Measurements from ENCODE around the gene SMC4. TPM values are rescaled to one million over a fixed set of nuclear protein-coding genes. Genes with fewer than 3 reads are reported as not detected.

Gene SMC4
- total RNA-seq, 1 donor from 2014 or later, result 69.4 TPM

DNA sequence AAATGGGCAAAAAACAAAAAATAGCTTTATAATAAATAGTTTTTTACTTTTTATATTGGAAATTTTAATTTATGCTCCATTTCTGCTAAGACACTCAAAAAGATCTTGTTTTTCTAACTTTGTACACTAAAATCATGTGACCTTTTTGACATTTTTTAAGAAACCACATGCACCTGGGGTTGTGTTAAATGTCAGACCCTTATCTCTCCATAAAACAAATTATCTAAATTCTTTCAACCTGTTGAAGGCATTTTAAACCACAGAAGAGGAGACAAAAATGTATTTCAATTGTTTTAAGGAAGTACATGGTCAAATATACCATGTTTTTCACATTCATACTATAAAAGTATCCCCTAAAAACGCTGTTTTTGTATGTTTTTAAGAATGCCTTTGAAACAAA, 29.7 kb upstream of the SMC4 start:
- H3K27me3 Mint-ChIP-seq (ENCODE audit: unreplicated experiment), result peaks cover 2% of the 10 kb centered on the region

DNA sequence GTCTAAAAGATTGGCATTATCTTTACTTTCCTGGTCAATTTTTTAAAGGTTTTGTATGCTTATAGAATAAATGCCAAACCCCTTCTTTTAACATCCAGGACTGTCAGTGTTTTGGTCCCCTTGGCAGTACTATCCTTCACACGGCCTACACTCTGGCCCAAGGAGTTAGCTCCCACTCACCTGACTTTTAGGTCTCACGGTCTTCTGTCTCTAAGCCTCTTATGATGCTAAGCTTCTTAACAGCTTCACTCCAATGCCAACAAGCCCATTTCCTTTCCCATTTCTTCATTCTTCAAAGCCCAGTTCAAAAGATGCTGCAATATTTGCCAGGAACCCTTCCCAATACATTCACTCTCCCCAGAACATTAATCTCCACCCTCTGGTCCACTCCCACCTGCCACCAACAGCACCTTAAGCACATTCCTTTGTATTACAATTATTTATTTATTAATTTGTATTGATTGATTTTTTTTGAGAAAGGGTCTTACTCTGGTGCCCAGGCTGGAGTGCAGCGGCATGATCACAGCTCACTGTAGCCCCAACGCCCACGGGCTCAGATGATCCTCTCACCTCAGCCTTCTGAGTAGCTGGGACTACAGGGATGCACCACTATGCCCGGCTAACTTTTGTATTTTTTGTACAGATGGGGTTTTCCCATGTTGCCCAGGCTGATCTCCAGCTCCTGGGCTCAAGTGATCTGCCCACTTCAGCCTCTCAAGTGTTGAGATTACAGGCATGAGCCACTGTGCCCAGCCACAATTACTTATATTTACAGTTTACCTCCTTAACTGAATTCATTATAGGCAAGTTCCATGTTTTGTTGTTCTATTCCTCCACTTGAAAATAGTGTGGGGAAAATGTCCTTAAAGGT, 28.2 kb upstream of the SMC4 start:
- Mint-ChIP-seq H3K36me3 (ENCODE audit: low read depth, unreplicated experiment) (peaks cover 13% of the 10 kb centered on the region), H3K27ac (ENCODE audit: unreplicated experiment) (no peak overlapping the region), H3K4me1 (ENCODE audit: unreplicated experiment) (no peaks in the 10 kb centered on the region), H3K9me3 (ENCODE audit: unreplicated experiment) (no peaks in the 10 kb centered on the region), H3K27me3 (ENCODE audit: unreplicated experiment) (peaks cover 2% of the 10 kb centered on the region), H3K4me3 (ENCODE audit: unreplicated experiment) (no peak overlapping the region)
- DNase-seq (ENCODE audit: low spot score), result no peak
- TF ChIP-seq, protein P1, sequence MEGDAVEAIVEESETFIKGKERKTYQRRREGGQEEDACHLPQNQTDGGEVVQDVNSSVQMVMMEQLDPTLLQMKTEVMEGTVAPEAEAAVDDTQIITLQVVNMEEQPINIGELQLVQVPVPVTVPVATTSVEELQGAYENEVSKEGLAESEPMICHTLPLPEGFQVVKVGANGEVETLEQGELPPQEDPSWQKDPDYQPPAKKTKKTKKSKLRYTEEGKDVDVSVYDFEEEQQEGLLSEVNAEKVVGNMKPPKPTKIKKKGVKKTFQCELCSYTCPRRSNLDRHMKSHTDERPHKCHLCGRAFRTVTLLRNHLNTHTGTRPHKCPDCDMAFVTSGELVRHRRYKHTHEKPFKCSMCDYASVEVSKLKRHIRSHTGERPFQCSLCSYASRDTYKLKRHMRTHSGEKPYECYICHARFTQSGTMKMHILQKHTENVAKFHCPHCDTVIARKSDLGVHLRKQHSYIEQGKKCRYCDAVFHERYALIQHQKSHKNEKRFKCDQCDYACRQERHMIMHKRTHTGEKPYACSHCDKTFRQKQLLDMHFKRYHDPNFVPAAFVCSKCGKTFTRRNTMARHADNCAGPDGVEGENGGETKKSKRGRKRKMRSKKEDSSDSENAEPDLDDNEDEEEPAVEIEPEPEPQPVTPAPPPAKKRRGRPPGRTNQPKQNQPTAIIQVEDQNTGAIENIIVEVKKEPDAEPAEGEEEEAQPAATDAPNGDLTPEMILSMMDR (IDR thresholded peaks at IDR 0.05; ENCODE audit: unreplicated experiment), result no peak

More for the DNA sequence above, 29.7 kb upstream of the SMC4 start:
- no peaks in the 10 kb centered on the region for H3K9me3 Mint-ChIP-seq (ENCODE audit: unreplicated experiment)
- H3K4me1 Mint-ChIP-seq (ENCODE audit: unreplicated experiment), result no peaks in the 10 kb centered on the region
- H3K36me3 Mint-ChIP-seq (ENCODE audit: low read depth, unreplicated experiment), result peaks cover 13% of the 10 kb centered on the region
- TF ChIP-seq, protein P1 (IDR thresholded peaks at IDR 0.05; ENCODE audit: unreplicated experiment), result no peak
- H3K4me3 Mint-ChIP-seq (ENCODE audit: unreplicated experiment), result no peak overlapping the region
- DNase-seq (ENCODE audit: low spot score), result no peak
- H3K27ac Mint-ChIP-seq (ENCODE audit: unreplicated experiment), result no peak overlapping the region

DNA sequence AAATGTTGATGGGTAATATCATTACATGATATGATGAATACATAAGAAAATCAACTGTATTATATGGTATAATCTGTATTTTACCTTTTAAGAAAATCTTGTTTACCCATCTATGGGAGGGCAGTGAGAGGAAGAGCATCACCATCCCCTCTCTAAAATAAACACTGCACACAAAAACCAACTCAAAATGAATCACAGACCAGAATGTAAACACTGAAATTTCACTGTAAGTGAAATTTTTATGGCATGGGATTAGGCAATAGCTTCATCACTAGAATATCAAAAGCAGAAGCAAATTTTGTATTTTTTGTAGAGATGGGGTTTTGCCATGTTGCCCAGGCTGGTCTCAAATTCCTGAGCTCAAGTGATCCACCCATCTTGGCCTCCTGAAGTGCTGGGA, 26.7 kb upstream of the SMC4 start:
- no peak overlapping the region for H3K27ac Mint-ChIP-seq (ENCODE audit: unreplicated experiment)
- no peaks in the 10 kb centered on the region for H3K9me3 Mint-ChIP-seq (ENCODE audit: unreplicated experiment)
- TF ChIP-seq, protein P1 (IDR thresholded peaks at IDR 0.05; ENCODE audit: unreplicated experiment), result no peak
- peaks cover 13% of the 10 kb centered on the region for H3K36me3 Mint-ChIP-seq (ENCODE audit: low read depth, unreplicated experiment)
- H3K27me3 Mint-ChIP-seq (ENCODE audit: unreplicated experiment), result peaks cover 2% of the 10 kb centered on the region
- H3K4me1 Mint-ChIP-seq (ENCODE audit: unreplicated experiment), result no peaks in the 10 kb centered on the region
- no peak overlapping the region for H3K4me3 Mint-ChIP-seq (ENCODE audit: unreplicated experiment)
- no peak for DNase-seq (ENCODE audit: low spot score)

GRCh38 chr3:160373655-160374054, 25.8 kb upstream of the SMC4 start:
- DNase-seq (ENCODE audit: low spot score), result no peak
- TF ChIP-seq, protein P1 (IDR thresholded peaks at IDR 0.05; ENCODE audit: unreplicated experiment), result no peak
- no peaks in the 10 kb centered on the region for H3K9me3 Mint-ChIP-seq (ENCODE audit: unreplicated experiment)
- peaks cover 2% of the 10 kb centered on the region for H3K27me3 Mint-ChIP-seq (ENCODE audit: unreplicated experiment)
- peaks cover 13% of the 10 kb centered on the region for H3K36me3 Mint-ChIP-seq (ENCODE audit: low read depth, unreplicated experiment)
- no peak overlapping the region for H3K4me3 Mint-ChIP-seq (ENCODE audit: unreplicated experiment)
- H3K27ac Mint-ChIP-seq (ENCODE audit: unreplicated experiment), result no peak overlapping the region
- H3K4me1 Mint-ChIP-seq (ENCODE audit: unreplicated experiment), result no peaks in the 10 kb centered on the region

- Mint-ChIP-seq H3K4me1 (ENCODE audit: unreplicated experiment) (no peaks in the 10 kb centered on the region), H3K36me3 (ENCODE audit: low read depth, unreplicated experiment) (peaks cover 13% of the 10 kb centered on the region), H3K27me3 (ENCODE audit: unreplicated experiment) (peaks cover 2% of the 10 kb centered on the region), H3K27ac (ENCODE audit: unreplicated experiment) (no peak overlapping the region), H3K9me3 (ENCODE audit: unreplicated experiment) (no peaks in the 10 kb centered on the region), H3K4me3 (ENCODE audit: unreplicated experiment) (peak overlapping the region; percentile 43)
- TF ChIP-seq, protein P1 (IDR thresholded peaks at IDR 0.05; ENCODE audit: unreplicated experiment), result no peak
- no peak for DNase-seq (ENCODE audit: low spot score)
Measured at GRCh38 chr3:160374472-160374871, 25.0 kb upstream of the SMC4 start.
